B cell (primary cell): ENCODE measurements around the gene OBP2B.
"Not testable (repeated sequence)": the region's sequence is repeated elsewhere in the genome, so short reads cannot be mapped to it uniquely, and the experiment has no call there.

ENCODE experiments used
- CTCF ChIP-seq: fragments of 200-600 bp; IDR thresholded peaks from one replicate; pipeline ENCODE4 v1.8.0; 2022; ENCODE audit warnings: antibody characterized with exemption, mild to moderate bottlenecking
- EZH2 ChIP-seq: IDR thresholded peaks from 2 replicates; pipeline ENCODE4 v1.6.1; 2012; ENCODE audit warnings: borderline replicate concordance, low read depth, mild to moderate bottlenecking, moderate library complexity, low read length; ENCODE audit not compliant: insufficient read depth, poor library complexity, severe bottlenecking

GRCh38 chr9:133227996-133228395 is 18.9 kb upstream of the OBP2B start:
- not testable (repeated sequence) for TF ChIP-seq CTCF, EZH2
